Stomach smooth muscle (tissue), 2 donors: Measurements from ENCODE around the gene CDYL.
A peak's percentile ranks its signal among the peaks of the same experiment; 100 is the strongest.

Source experiments
- H3K27ac ChIP-seq: one replicate; pipeline ENCODE4 v1.7.0; 2013; ENCODE audit warnings: mild to moderate bottlenecking, low read length, inconsistent platforms
- H3K27me3 ChIP-seq, 2 donors: one replicate each; pipeline ENCODE4 v1.7.0; 2013; ENCODE audit warnings: low read length in 2 of 2; ENCODE audit not compliant: insufficient read depth in 2 of 2, control insufficient read depth in 1 of 2
- H3K36me3 ChIP-seq, 2 donors: one replicate each; pipeline ENCODE4 v1.7.0; 2013; ENCODE audit warnings: low read length in 2 of 2; ENCODE audit not compliant: control insufficient read depth in 2 of 2, insufficient read depth in 2 of 2
- H3K4me1 ChIP-seq: one replicate; pipeline ENCODE4 v1.7.0; 2013; ENCODE audit warnings: low read length; ENCODE audit not compliant: control insufficient read depth, insufficient read depth
- H3K4me3 ChIP-seq, 2 donors: one replicate each; pipeline ENCODE4 v1.7.0; 2013; ENCODE audit warnings: low read length in 2 of 2
- H3K9ac ChIP-seq, 2 donors: one replicate each; pipeline ENCODE4 v1.7.0; 2013; ENCODE audit warnings: low read length in 2 of 2, mild to moderate bottlenecking in 1 of 2
- H3K9me3 ChIP-seq, 2 donors: one replicate each; pipeline ENCODE4 v1.7.0; 2013; ENCODE audit warnings: low read length in 2 of 2; ENCODE audit not compliant: control insufficient read depth in 2 of 2
- donor health status: healthy.
- donor health status: Pancreatic carcinoma.

The CDYL gene

GRCh38 chr6:4773181-4773580, 3.0 kb upstream of the CDYL start:
- H3K27me3 ChIP-seq: no peaks in the 10 kb centered on the region
- H3K4me3 ChIP-seq: no peak overlapping the region
- no peak overlapping the region for H3K27ac ChIP-seq
- H3K9ac ChIP-seq: no peak overlapping the region
- peaks cover 9% of the 10 kb centered on the region for H3K4me1 ChIP-seq
- no peaks in the 10 kb centered on the region for H3K36me3 ChIP-seq
- no peaks in the 10 kb centered on the region for H3K9me3 ChIP-seq

GRCh38 chr6:4774296-4774695, 1.9 kb upstream of the CDYL start:
- Histone ChIP-seq H3K27ac (peak overlapping the region; percentile 32), H3K4me3 (peak overlapping the region in 1 of 2 donors; percentile 72), H3K27me3 (no peaks in the 10 kb centered on the region)

GRCh38 chr6:4774715-4775493, 1.3 kb upstream of the CDYL start:
- no peaks in the 10 kb centered on the region for H3K36me3 ChIP-seq
- H3K9me3 ChIP-seq: no peaks in the 10 kb centered on the region
- H3K4me3 ChIP-seq: peak overlapping the region; percentile 51 to 72
- peak overlapping the region in 1 of 2 donors; percentile 64 for H3K9ac ChIP-seq
- peaks cover 9% of the 10 kb centered on the region for H3K4me1 ChIP-seq
- H3K27ac ChIP-seq: peak overlapping the region; percentile 32
- no peaks in the 10 kb centered on the region for H3K27me3 ChIP-seq

More at GRCh38 chr6:4774296-4774695, 1.9 kb upstream of the CDYL start:
- H3K4me1 ChIP-seq: peaks cover 9% of the 10 kb centered on the region
- no peak overlapping the region for H3K9ac ChIP-seq
- no peaks in the 10 kb centered on the region for H3K9me3 ChIP-seq
- H3K36me3 ChIP-seq: no peaks in the 10 kb centered on the region

- peak overlapping the region; percentile 32 for H3K27ac ChIP-seq
- H3K36me3 ChIP-seq: no peaks in the 10 kb centered on the region
- peak overlapping the region; percentile 51 to 72 for H3K4me3 ChIP-seq
- H3K9me3 ChIP-seq: no peaks in the 10 kb centered on the region
- peak overlapping the region in 1 of 2 donors; percentile 64 for H3K9ac ChIP-seq
- peaks cover 9% of the 10 kb centered on the region for H3K4me1 ChIP-seq
- no peaks in the 10 kb centered on the region for H3K27me3 ChIP-seq
Measured at GRCh38 chr6:4775494-4776130, 592 bp upstream of the CDYL start.

- Histone ChIP-seq H3K4me1 (peaks cover 9% of the 10 kb centered on the region), H3K27ac (no peak overlapping the region), H3K9me3 (no peaks in the 10 kb centered on the region), H3K4me3 (peak overlapping the region; percentile 68 to 78), H3K27me3 (no peaks in the 10 kb centered on the region), H3K9ac (peak overlapping the region; percentile 32 to 58), H3K36me3 (no peaks in the 10 kb centered on the region)
Measured at GRCh38 chr6:4776493-4777393, 539 bp downstream of the CDYL start.

- H3K4me3 ChIP-seq: peak overlapping the region; percentile 68 to 78
- H3K9ac ChIP-seq: peak overlapping the region; percentile 32 to 58
- no peaks in the 10 kb centered on the region for H3K36me3 ChIP-seq
- no peaks in the 10 kb centered on the region for H3K27me3 ChIP-seq
- H3K4me1 ChIP-seq: peaks cover 9% of the 10 kb centered on the region
- H3K9me3 ChIP-seq: no peaks in the 10 kb centered on the region
- no peak overlapping the region for H3K27ac ChIP-seq
Measured at GRCh38 chr6:4777394-4777935, 1.3 kb downstream of the CDYL start.

GRCh38 chr6:4778086-4778485, 1.9 kb downstream of the CDYL start:
- Histone ChIP-seq H3K4me1 (peaks cover 9% of the 10 kb centered on the region), H3K9ac (no peak overlapping the region), H3K27me3 (no peaks in the 10 kb centered on the region), H3K27ac (no peak overlapping the region), H3K4me3 (peak overlapping the region; percentile 68 to 78), H3K36me3 (no peaks in the 10 kb centered on the region), H3K9me3 (no peaks in the 10 kb centered on the region)

- H3K4me1 ChIP-seq: peaks cover 6% of the 10 kb centered on the region
- no peaks in the 10 kb centered on the region for H3K27me3 ChIP-seq
- H3K9ac ChIP-seq: no peak overlapping the region
- no peaks in the 10 kb centered on the region for H3K9me3 ChIP-seq
- H3K36me3 ChIP-seq: no peaks in the 10 kb centered on the region
- no peak overlapping the region for H3K4me3 ChIP-seq
- no peak overlapping the region for H3K27ac ChIP-seq
Measured at GRCh38 chr6:4780360-4780812, 4.2 kb downstream of the CDYL start.

GRCh38 chr6:4781426-4781825, 5.2 kb downstream of the CDYL start:
- Histone ChIP-seq H3K4me3 (no peak overlapping the region), H3K36me3 (no peaks in the 10 kb centered on the region), H3K9ac (no peak overlapping the region), H3K27me3 (no peaks in the 10 kb centered on the region), H3K9me3 (no peaks in the 10 kb centered on the region), H3K4me1 (peaks cover 5% of the 10 kb centered on the region), H3K27ac (no peak overlapping the region)

GRCh38 chr6:4781967-4782575, 5.9 kb downstream of the CDYL start:
- H3K36me3 ChIP-seq: no peaks in the 10 kb centered on the region
- no peak overlapping the region for H3K4me3 ChIP-seq
- no peak overlapping the region for H3K27ac ChIP-seq
- H3K27me3 ChIP-seq: no peaks in the 10 kb centered on the region
- H3K9ac ChIP-seq: no peak overlapping the region
- no peaks in the 10 kb centered on the region for H3K9me3 ChIP-seq
- peaks cover 8% of the 10 kb centered on the region for H3K4me1 ChIP-seq
